ENCODE measurements around the gene CTSS. TPM values are rescaled to one million over a fixed set of nuclear protein-coding genes. Genes with fewer than 3 reads are reported as not detected.
"Not testable (repeated sequence)": the region's sequence is repeated elsewhere in the genome, so short reads cannot be mapped to it uniquely, and the experiment has no call there.

The CTSS gene
- total and polyA plus RNA-seq, 2 donors (not counting 3 experiments of a cell fraction or from before 2014, with no cell fraction given), result 4.0 to 11.1 TPM

- no peak for DNase-seq (ENCODE audit: low read depth, low spot score)
- FAIRE-seq, result no peak
- no peak overlapping the region for H3K9ac ChIP-seq (replicated peaks; ENCODE audit: extremely low read depth, insufficient read depth, low read length)
- no peak overlapping the region for H3K4me3 ChIP-seq (replicated peaks in 1 of 3; ENCODE audit: insufficient read depth in 1 of 3, low read depth in 1 of 3, low read length in 3 of 3)
- H3K4me1 ChIP-seq (ENCODE audit: control insufficient read depth, extremely low read depth, insufficient read depth, low read length), result no peaks in the 10 kb centered on the region
- peaks cover 0 to 2% of the 10 kb centered on the region in 2 experiments for H3K36me3 ChIP-seq (ENCODE audit: control insufficient read depth in 2 of 2, extremely low read depth in 1 of 2, insufficient read depth in 2 of 2, low read length in 2 of 2)
- dilution Hi-C loops (cut with MboI; ENCODE audit: extremely low pct_ligation_motif_present, low sequenced_read_pairs) (no loop called here), intact Hi-C loops (cut with micrococcal nuclease) (no loop called here)
- no peak overlapping the region for H3K4me2 ChIP-seq (ENCODE audit: insufficient read depth, low read length)
- BruUV-seq (replicated peaks), result no TSS peak
- ChIA-PET POLR2A (no interaction called here), CTCF (interaction anchor here (1.2 kb wide), 1 partner anchor 10 kb away, joined by 5 read pairs; no protein-coding TSS in a partner anchor)
- no peak overlapping the region for H3K27ac ChIP-seq (ENCODE audit: insufficient read depth, low read depth, low read length)
- H4K20me1 ChIP-seq (replicated peaks; ENCODE audit: control insufficient read depth, extremely low read depth, insufficient read depth, low read length), result no peaks in the 10 kb centered on the region
- no peaks in the 10 kb centered on the region for H3K9me1 ChIP-seq (replicated peaks; ENCODE audit: control insufficient read depth, extremely low read depth, insufficient read depth, low read length)
- H3K27me3 ChIP-seq (ENCODE audit: control insufficient read depth in 2 of 2, insufficient read depth in 2 of 2, low read length in 2 of 2), result no peaks in the 10 kb centered on the region
- no peaks in the 10 kb centered on the region for H3K9me3 ChIP-seq (replicated peaks; ENCODE audit: control insufficient read depth, insufficient read depth, low read length)
- H3K79me2 ChIP-seq (ENCODE audit: control insufficient read depth, insufficient read depth, low read length), result no peaks in the 10 kb centered on the region
- no peak for TF ChIP-seq POLR2A (IDR thresholded peaks at IDR 0.05; ENCODE audit: low read depth, low read length)
- no peak for TF ChIP-seq EZH2 (IDR thresholded peaks at IDR 0.05; ENCODE audit: borderline replicate concordance, low read depth, low read length, severe bottlenecking)
- TF ChIP-seq GATA2 (IDR thresholded peaks at IDR 0.05; ENCODE audit: insufficient read depth, insufficient read length, low read depth, low read length), result no peak
- TF ChIP-seq MAX (IDR thresholded peaks at IDR 0.05; ENCODE audit: insufficient read depth, insufficient read length), result no peak
- no peak for TF ChIP-seq CTCF (IDR thresholded peaks at IDR 0.05; ENCODE audit: extremely low read depth in 1 of 2, insufficient read depth in 1 of 2, low read depth in 1 of 2, low read length in 2 of 2)
- no peak for TF ChIP-seq POLR2AphosphoS5 (IDR thresholded peaks at IDR 0.05; ENCODE audit: insufficient read depth, low read depth, low read length)
- TF ChIP-seq JUN (IDR thresholded peaks at IDR 0.05; ENCODE audit: borderline replicate concordance, insufficient read depth, insufficient read length, low read depth), result no peak
- no peak for TF ChIP-seq FOS (IDR thresholded peaks at IDR 0.05; ENCODE audit: borderline replicate concordance, insufficient read depth, low read length)
- H2AFZ ChIP-seq (ENCODE audit: low read depth, low read length), result no peak overlapping the region
Observed at GRCh38 chr1:150796374-150796773, 30.8 kb upstream of the CTSS start.

GRCh38 chr1:150793778-150794177 is 28.2 kb upstream of the CTSS start:
- not testable (repeated sequence) for BruUV-seq (replicated peaks)

More at GRCh38 chr1:150793778-150794177, 28.2 kb upstream of the CTSS start:
- CTCF ChIA-PET; H3K9me3 ChIP-seq (replicated peaks; ENCODE audit: control insufficient read depth, insufficient read depth, low read length); H3K27ac ChIP-seq (ENCODE audit: insufficient read depth, low read depth, low read length); H3K9me1 ChIP-seq (replicated peaks; ENCODE audit: control insufficient read depth, extremely low read depth, insufficient read depth, low read length); H4K20me1 ChIP-seq (replicated peaks; ENCODE audit: control insufficient read depth, extremely low read depth, insufficient read depth, low read length); FAIRE-seq; dilution Hi-C loops (cut with MboI; ENCODE audit: extremely low pct_ligation_motif_present, low sequenced_read_pairs); POLR2A ChIA-PET; H3K36me3 ChIP-seq (ENCODE audit: control insufficient read depth in 2 of 2, extremely low read depth in 1 of 2, insufficient read depth in 2 of 2, low read length in 2 of 2); H3K4me3 ChIP-seq (replicated peaks in 1 of 3; ENCODE audit: insufficient read depth in 1 of 3, low read depth in 1 of 3, low read length in 3 of 3); H2AFZ ChIP-seq (ENCODE audit: low read depth, low read length); H3K4me2 ChIP-seq (ENCODE audit: insufficient read depth, low read length); H3K9ac ChIP-seq (replicated peaks; ENCODE audit: extremely low read depth, insufficient read depth, low read length); H3K4me1 ChIP-seq (ENCODE audit: control insufficient read depth, extremely low read depth, insufficient read depth, low read length); intact Hi-C loops (cut with micrococcal nuclease); DNase-seq (ENCODE audit: low read depth, low spot score); H3K27me3 ChIP-seq (ENCODE audit: control insufficient read depth in 2 of 2, insufficient read depth in 2 of 2, low read length in 2 of 2); H3K79me2 ChIP-seq (ENCODE audit: control insufficient read depth, insufficient read depth, low read length): not testable (repeated sequence)

Data from endothelial cell of umbilical vein (primary cell).